SU-DHL-6 (cell line): ENCODE results near the gene DNAH9.

Experiments
- H2AFZ ChIP-seq: fragments of 200-600 bp; sonication (generic); 2 replicates; pipeline ENCODE4 v1.6.1; 2014; ENCODE audit warnings: low read depth, mild to moderate bottlenecking, moderate library complexity, mixed read lengths, antibody characterized with exemption, low read length; ENCODE audit not compliant: severe bottlenecking
- H3F3A ChIP-seq: fragments of 200-600 bp; shearing (Covaris generic); 2 replicates; pipeline ENCODE4 v1.6.0; 2016; ENCODE audit warnings: antibody characterized with exemption, mild to moderate bottlenecking; ENCODE audit not compliant: insufficient read depth
- H3K27ac ChIP-seq: fragments of 200-600 bp; sonication (generic); 2 replicates; pipeline ENCODE4 v1.5.1; 2016; ENCODE audit warnings: low read depth, mild to moderate bottlenecking, low read length, moderate library complexity, mixed read lengths
- H3K27me3 ChIP-seq: fragments of 200-600 bp; sonication (generic), shearing (Covaris generic); 2 replicates; pipeline ENCODE4 v1.6.0; 2014; ENCODE audit warnings: mild to moderate bottlenecking, low read length
- H3K36me3 ChIP-seq: fragments of 200-600 bp; sonication (generic); 2 replicates; pipeline ENCODE4 v1.6.1; 2014; ENCODE audit warnings: mild to moderate bottlenecking, low read length, mixed read lengths
- H3K4me2 ChIP-seq: fragments of 300-600, 200-600 bp; shearing (Covaris generic), sonication (generic); 2 replicates; pipeline ENCODE4 v1.6.0; 2014; ENCODE audit warnings: low read length, low read depth, mild to moderate bottlenecking; ENCODE audit not compliant: poor library complexity, severe bottlenecking
- H3K4me3 ChIP-seq: fragments of 200-600 bp; sonication (generic); 2 replicates; pipeline ENCODE4 v1.5.1; 2014; ENCODE audit warnings: antibody characterized with exemption, low read length, mild to moderate bottlenecking, mixed read lengths; ENCODE audit not compliant: insufficient read depth, poor library complexity, severe bottlenecking
- H3K79me2 ChIP-seq: fragments of 200-600 bp; sonication (generic); 2 replicates; pipeline ENCODE4 v1.6.1; 2014; ENCODE audit warnings: mild to moderate bottlenecking, low read length, moderate library complexity; ENCODE audit not compliant: insufficient read depth
- H3K9ac ChIP-seq: fragments of 200-600 bp; sonication (generic); 2 replicates; pipeline ENCODE4 v1.7.0; 2014; ENCODE audit warnings: mild to moderate bottlenecking, low read length
- H3K9me2 ChIP-seq: fragments of 200-600 bp; sonication (generic); replicated peaks from 2 replicates; pipeline ENCODE4 v1.6.1; 2014; ENCODE audit warnings: low read length; ENCODE audit not compliant: insufficient read depth
- H3K9me3 ChIP-seq: fragments of 200-600 bp; sonication (generic); 2 replicates; pipeline ENCODE4 v1.6.1; 2014; ENCODE audit warnings: low read length, mixed read lengths; ENCODE audit not compliant: insufficient read depth
- H4K20me1 ChIP-seq: fragments of 200-600 bp; sonication (generic); 2 replicates; pipeline ENCODE4 v1.6.1; 2014; ENCODE audit warnings: low read depth, mild to moderate bottlenecking, antibody characterized with exemption, low read length, moderate library complexity, mixed read lengths
- EZH2phosphoT487 ChIP-seq: fragments of 200-600 bp; sonication (generic), shearing (Covaris generic); conservative IDR thresholded peaks from 2 replicates; pipeline ENCODE4 v1.6.1; 2018; ENCODE audit warnings: mild to moderate bottlenecking, antibody characterized with exemption, low read length, moderate library complexity, mixed read lengths
- TF ChIP-seq, protein P1 (sequence below): fragments of 200-600 bp; sonication (generic); IDR thresholded peaks from one replicate; pipeline ENCODE4 v1.5.1; 2017; ENCODE audit warnings: antibody characterized with exemption, mild to moderate bottlenecking, low read length, moderate library complexity; ENCODE audit not compliant: insufficient read depth, poor library complexity, severe bottlenecking

DNAH9 gene

DNA sequence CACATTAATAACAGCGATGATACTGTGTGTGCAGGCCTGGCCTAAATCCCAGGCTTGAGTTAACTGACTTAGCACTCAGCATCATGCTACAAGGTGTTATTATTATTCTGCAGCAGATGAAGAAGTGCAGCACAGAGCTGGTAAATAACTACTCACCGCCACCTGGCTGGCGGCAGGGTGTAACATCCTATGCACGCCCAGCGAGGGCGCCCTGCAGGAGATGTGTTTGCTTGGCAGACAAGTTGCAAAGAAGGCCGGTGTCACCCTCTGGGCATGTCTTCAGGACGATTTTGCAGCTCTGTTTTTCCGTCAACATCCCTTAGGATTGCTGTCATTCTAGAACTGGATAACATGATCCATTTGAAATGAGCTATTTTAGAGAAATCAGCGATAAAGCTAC, 30.1 kb downstream of the DNAH9 start:
- Histone ChIP-seq H3K9ac (no peak overlapping the region), H3F3A (no peaks in the 10 kb centered on the region), H2AFZ (no peak overlapping the region), H4K20me1 (no peaks in the 10 kb centered on the region), H3K27ac (no peak overlapping the region), H3K79me2 (no peaks in the 10 kb centered on the region), H3K4me2 (no peak overlapping the region), H3K4me3 (no peak overlapping the region), H3K36me3 (no peaks in the 10 kb centered on the region), H3K9me2 (no peaks in the 10 kb centered on the region), H3K27me3 (no peaks in the 10 kb centered on the region), H3K9me3 (no peaks in the 10 kb centered on the region)
- no peak for TF ChIP-seq EZH2phosphoT487
- TF ChIP-seq, protein P1, sequence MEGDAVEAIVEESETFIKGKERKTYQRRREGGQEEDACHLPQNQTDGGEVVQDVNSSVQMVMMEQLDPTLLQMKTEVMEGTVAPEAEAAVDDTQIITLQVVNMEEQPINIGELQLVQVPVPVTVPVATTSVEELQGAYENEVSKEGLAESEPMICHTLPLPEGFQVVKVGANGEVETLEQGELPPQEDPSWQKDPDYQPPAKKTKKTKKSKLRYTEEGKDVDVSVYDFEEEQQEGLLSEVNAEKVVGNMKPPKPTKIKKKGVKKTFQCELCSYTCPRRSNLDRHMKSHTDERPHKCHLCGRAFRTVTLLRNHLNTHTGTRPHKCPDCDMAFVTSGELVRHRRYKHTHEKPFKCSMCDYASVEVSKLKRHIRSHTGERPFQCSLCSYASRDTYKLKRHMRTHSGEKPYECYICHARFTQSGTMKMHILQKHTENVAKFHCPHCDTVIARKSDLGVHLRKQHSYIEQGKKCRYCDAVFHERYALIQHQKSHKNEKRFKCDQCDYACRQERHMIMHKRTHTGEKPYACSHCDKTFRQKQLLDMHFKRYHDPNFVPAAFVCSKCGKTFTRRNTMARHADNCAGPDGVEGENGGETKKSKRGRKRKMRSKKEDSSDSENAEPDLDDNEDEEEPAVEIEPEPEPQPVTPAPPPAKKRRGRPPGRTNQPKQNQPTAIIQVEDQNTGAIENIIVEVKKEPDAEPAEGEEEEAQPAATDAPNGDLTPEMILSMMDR, result no peak

DNA sequence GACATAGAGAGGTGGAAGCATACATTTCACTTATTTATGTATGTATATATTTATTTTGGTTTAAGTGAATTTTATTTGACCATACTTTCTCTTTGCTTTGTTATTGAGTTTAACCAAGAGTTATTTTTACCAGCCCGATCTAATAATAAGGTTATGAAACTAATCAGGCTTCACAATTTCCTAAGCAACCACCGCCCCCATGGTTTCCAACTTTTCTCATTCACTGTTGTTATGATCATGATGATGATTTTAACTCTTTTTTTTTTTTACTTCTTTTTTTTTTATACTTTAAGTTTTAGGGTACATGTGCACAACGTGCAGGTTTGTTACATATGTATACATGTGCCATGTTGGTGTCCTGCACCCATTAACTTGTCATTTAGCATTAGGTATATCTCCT, 30.6 kb downstream of the DNAH9 start:
- Histone ChIP-seq H3K4me3 (no peak overlapping the region), H3K9ac (no peak overlapping the region), H3K27me3 (no peaks in the 10 kb centered on the region), H3K9me3 (no peaks in the 10 kb centered on the region), H3K79me2 (no peaks in the 10 kb centered on the region), H3F3A (no peaks in the 10 kb centered on the region), H3K9me2 (no peaks in the 10 kb centered on the region), H2AFZ (no peak overlapping the region), H3K36me3 (no peaks in the 10 kb centered on the region), H3K27ac (no peak overlapping the region), H4K20me1 (no peaks in the 10 kb centered on the region), H3K4me2 (no peak overlapping the region)
- TF ChIP-seq, protein P1, result no peak
- TF ChIP-seq EZH2phosphoT487, result no peak

DNA sequence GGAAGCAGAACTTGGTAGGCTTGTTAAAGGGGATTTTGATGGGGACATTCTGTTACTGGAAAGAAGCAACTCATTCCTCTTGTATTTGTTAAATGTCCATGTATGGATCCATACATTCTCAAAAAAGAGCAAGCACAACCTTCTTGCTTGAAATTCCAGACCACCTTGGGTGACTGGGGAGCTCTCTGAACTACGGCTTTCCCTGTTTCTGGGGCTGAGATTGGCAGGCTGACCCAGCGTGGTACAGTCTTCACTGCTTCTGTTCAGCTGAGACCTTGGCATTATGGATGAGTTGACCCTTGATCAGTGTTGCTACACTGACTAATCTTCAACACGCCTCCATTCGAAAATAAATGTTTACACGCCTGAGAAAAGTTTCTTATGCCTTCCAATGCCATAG, 38.5 kb downstream of the DNAH9 start:
- Histone ChIP-seq H3K4me3 (no peak overlapping the region), H4K20me1 (no peaks in the 10 kb centered on the region), H3F3A (no peaks in the 10 kb centered on the region), H3K27ac (no peak overlapping the region), H3K4me2 (no peak overlapping the region), H3K36me3 (no peaks in the 10 kb centered on the region), H3K9me2 (no peaks in the 10 kb centered on the region), H3K79me2 (no peaks in the 10 kb centered on the region), H3K27me3 (no peaks in the 10 kb centered on the region), H2AFZ (no peak overlapping the region), H3K9me3 (no peaks in the 10 kb centered on the region), H3K9ac (no peak overlapping the region)
- no peak for TF ChIP-seq EZH2phosphoT487
- TF ChIP-seq, protein P1, result no peak

DNA sequence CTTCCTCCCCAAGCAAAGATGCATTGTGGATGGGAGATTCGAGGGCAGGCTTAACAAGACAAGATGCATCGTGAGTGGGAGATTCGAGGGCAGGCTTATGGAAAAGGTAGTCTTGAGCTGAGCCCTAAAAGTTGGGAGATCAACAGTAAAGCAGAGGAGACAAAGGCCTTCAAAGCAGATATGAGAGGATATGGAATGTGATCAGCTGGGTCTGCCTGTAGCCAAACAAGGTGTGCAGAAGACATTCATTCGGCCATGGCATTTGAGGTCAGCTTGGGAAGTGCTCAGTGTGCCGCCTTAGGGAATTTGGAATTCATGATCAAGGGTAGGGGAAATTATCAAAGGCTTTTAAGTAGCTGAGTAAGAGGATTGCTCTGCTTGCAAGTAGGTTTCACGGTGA, 39.5 kb downstream of the DNAH9 start:
- no peaks in the 10 kb centered on the region for H3F3A ChIP-seq
- no peaks in the 10 kb centered on the region for H3K27me3 ChIP-seq
- TF ChIP-seq, protein P1, result no peak
- no peak for TF ChIP-seq EZH2phosphoT487
- no peak overlapping the region for H3K27ac ChIP-seq
- no peak overlapping the region for H2AFZ ChIP-seq
- no peak overlapping the region for H3K9ac ChIP-seq
- H4K20me1 ChIP-seq, result no peaks in the 10 kb centered on the region
- no peak overlapping the region for H3K4me2 ChIP-seq
- H3K9me2 ChIP-seq, result no peaks in the 10 kb centered on the region
- H3K79me2 ChIP-seq, result no peaks in the 10 kb centered on the region
- no peaks in the 10 kb centered on the region for H3K36me3 ChIP-seq
- H3K9me3 ChIP-seq, result no peaks in the 10 kb centered on the region
- no peak overlapping the region for H3K4me3 ChIP-seq
